Measurements from ENCODE around the gene RBM15. TPM values are rescaled to one million over a fixed set of nuclear protein-coding genes. Genes with fewer than 3 reads are reported as not detected.

RBM15 gene
- total RNA-seq, 4 donors from 2014 or later = 40.9 to 49.0 (median 45.3) TPM

DNA sequence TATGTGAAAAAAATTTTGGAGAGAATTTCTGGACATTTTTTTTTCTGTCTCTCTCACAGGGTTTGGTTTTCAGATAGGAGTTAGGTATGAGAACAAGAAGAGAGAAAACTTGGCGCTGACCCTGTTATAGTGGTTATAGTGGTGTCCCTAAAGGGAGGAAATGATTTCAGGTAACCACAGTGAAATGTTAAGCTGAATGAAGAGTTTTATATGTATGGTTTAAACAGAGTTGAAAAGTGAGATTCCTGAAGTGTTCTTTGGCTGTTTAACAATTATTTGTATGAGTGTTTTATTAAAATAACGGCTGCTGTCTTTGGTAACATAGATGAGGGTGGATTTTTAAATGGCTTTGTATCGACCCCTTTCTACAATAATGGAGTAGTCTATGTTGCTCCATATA, 6.3 kb downstream of the RBM15 start:
- H3K27me3 ChIP-seq = no peaks in the 10 kb centered on the region
- 69 to 73% methylated on average over 3 of the region's 3 CpGs for WGBS, 2 donors
- TF ChIP-seq POLR2A (IDR thresholded peaks at IDR 0.05) = no peak
- no peak for TF ChIP-seq EP300 (IDR thresholded peaks at IDR 0.05)
- TF ChIP-seq, protein P1, sequence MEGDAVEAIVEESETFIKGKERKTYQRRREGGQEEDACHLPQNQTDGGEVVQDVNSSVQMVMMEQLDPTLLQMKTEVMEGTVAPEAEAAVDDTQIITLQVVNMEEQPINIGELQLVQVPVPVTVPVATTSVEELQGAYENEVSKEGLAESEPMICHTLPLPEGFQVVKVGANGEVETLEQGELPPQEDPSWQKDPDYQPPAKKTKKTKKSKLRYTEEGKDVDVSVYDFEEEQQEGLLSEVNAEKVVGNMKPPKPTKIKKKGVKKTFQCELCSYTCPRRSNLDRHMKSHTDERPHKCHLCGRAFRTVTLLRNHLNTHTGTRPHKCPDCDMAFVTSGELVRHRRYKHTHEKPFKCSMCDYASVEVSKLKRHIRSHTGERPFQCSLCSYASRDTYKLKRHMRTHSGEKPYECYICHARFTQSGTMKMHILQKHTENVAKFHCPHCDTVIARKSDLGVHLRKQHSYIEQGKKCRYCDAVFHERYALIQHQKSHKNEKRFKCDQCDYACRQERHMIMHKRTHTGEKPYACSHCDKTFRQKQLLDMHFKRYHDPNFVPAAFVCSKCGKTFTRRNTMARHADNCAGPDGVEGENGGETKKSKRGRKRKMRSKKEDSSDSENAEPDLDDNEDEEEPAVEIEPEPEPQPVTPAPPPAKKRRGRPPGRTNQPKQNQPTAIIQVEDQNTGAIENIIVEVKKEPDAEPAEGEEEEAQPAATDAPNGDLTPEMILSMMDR (IDR thresholded peaks at IDR 0.05) = no peak
- H3K27ac ChIP-seq = no peak overlapping the region
- H3K36me3 ChIP-seq = peaks cover 0 to 33% (median 0%) of the 10 kb centered on the region in 3 donors
- no peak for DNase-seq (ENCODE audit: low spot score in 2 of 2)
- H3K4me1 ChIP-seq = peaks cover 0 to 94% (median 68%) of the 10 kb centered on the region in 4 donors
- no peak overlapping the region for H3K4me3 ChIP-seq
- H3K9me3 ChIP-seq = no peaks in the 10 kb centered on the region

DNA sequence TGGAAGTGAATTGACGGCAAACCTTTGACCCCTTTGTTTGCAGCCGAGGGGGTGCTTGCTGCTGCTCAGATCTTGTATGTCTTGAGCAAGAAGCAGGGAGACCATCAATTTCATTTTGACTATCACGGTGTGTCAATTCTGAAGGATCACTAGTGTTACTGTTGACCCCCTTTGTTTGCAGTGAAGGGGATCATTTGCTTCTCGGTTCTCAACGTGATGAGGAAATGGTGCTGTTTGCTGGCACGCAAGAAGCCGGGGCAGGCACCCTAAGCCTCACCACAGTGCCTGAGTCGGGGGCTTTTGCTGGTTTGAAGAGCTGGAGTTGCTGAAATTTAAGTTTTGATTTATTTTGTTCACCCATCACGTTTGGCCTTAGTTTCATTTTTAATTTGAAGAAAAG, 7.5 kb downstream of the RBM15 start:
- no peak overlapping the region for H3K4me3 ChIP-seq
- no peaks in the 10 kb centered on the region for H3K27me3 ChIP-seq
- DNase-seq (ENCODE audit: low spot score in 2 of 2) = no peak
- peaks cover 0 to 91% (median 58%) of the 10 kb centered on the region in 4 donors for H3K4me1 ChIP-seq
- no peaks in the 10 kb centered on the region for H3K9me3 ChIP-seq
- WGBS, 2 donors = 56 to 58% methylated on average over 9 of the region's 9 CpGs
- no peak overlapping the region for H3K27ac ChIP-seq
- TF ChIP-seq, protein P1 (IDR thresholded peaks at IDR 0.05) = no peak
- TF ChIP-seq EP300 (IDR thresholded peaks at IDR 0.05) = no peak
- no peak for TF ChIP-seq POLR2A (IDR thresholded peaks at IDR 0.05)
- peaks cover 0 to 21% (median 0%) of the 10 kb centered on the region in 3 donors for H3K36me3 ChIP-seq

DNA sequence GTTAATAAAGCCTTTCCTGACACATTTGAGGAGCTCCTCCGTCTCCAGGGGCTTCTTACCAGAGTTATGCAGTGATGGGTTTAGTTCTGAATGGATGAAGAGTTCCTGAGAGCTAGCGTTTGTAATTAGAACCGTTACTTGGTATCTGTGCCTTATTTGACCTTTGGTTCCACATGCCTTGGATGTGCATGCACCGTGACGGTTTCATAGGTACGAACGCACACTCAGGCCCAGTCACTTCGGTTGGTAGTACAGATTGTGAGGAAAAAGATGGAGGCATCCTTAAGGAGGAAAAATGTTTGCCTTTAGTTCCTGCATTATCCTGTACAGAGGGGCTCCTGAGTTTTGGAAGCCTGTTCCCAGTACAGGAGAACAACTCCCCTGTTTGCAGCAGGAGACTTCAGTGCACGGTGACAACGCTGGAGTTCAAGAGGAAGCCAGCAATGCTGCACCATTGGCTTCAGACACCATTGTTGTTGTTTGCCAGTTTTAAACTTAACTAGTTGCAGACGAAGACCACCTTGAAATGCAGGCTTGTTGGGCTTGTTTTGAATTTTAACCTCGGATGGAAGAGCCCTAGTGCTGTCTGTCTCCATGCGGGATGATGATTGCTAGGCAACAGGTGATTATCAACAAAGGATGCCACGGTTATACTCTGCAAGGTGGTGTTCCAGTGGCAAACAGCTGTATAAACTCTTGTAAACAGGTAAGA, 8.2 kb downstream of the RBM15 start:
- DNase-seq (ENCODE audit: low spot score in 2 of 2) = no peak
- TF ChIP-seq, protein P1 (IDR thresholded peaks at IDR 0.05) = no peak
- TF ChIP-seq POLR2A (IDR thresholded peaks at IDR 0.05) = no peak
- no peak for TF ChIP-seq EP300 (IDR thresholded peaks at IDR 0.05)
- no peaks in the 10 kb centered on the region for H3K27me3 ChIP-seq
- 70 to 79% methylated on average over 14 of the region's 14 CpGs for WGBS, 2 donors
- no peak overlapping the region for H3K4me3 ChIP-seq
- H3K27ac ChIP-seq = no peak overlapping the region
- peaks cover 0 to 88% (median 52%) of the 10 kb centered on the region in 4 donors for H3K4me1 ChIP-seq
- peaks cover 0 to 16% (median 0%) of the 10 kb centered on the region in 3 donors for H3K36me3 ChIP-seq
- H3K9me3 ChIP-seq = no peaks in the 10 kb centered on the region

DNA sequence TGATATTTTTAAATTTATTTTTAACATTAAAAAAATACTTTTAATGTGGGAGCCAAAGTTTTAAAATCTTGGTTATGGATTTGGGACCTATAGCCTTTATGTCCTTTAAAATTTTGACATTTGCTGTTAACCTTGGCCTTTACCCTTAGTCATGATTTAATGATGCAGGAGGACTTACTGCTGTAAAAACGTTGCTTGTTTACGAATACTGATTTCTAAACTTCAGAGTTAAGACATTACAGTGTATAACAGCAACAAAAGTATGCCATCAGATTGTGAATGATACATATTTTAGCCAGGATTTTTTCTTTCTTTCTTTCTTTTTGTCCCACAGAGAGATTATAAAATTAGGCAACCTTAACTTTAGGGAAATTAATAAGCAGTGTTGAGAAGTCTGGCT, 8.9 kb downstream of the RBM15 start:
- TF ChIP-seq EP300 (IDR thresholded peaks at IDR 0.05) = no peak
- TF ChIP-seq, protein P1 (IDR thresholded peaks at IDR 0.05) = no peak
- 27 to 28% methylated on average over 2 of the region's 2 CpGs for WGBS, 2 donors
- H3K36me3 ChIP-seq = peaks cover 0 to 18% (median 0%) of the 10 kb centered on the region in 3 donors
- no peak for DNase-seq (ENCODE audit: low spot score in 2 of 2)
- H3K4me3 ChIP-seq = no peak overlapping the region
- H3K27me3 ChIP-seq = no peaks in the 10 kb centered on the region
- no peak overlapping the region for H3K27ac ChIP-seq
- no peaks in the 10 kb centered on the region for H3K9me3 ChIP-seq
- peaks cover 0 to 81% (median 45%) of the 10 kb centered on the region in 4 donors for H3K4me1 ChIP-seq

DNA sequence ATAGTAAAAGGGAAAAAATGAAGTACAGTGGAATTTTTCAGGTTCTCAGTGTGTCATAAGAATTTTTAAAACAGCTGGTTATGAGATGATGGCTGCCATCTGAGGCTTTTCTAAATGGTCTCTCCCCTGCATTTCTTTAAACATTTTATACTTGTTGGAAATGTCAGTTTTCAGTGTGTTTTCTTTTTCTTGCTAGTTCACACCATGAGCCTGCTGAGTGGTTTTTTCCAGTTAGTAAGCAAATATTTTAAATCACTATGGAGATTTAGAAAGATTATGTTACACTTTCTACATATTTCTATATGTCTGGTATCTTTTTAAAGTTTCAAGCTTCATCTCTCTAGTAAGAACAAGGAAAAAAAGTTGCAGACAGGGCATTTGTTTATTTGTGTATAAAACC, 9.6 kb downstream of the RBM15 start:
- Histone ChIP-seq H3K9me3 (no peaks in the 10 kb centered on the region), H3K27me3 (no peaks in the 10 kb centered on the region), H3K27ac (no peak overlapping the region), H3K4me1 (peaks cover 0 to 76% (median 40%) of the 10 kb centered on the region in 4 donors), H3K36me3 (peaks cover 0 to 20% (median 0%) of the 10 kb centered on the region in 3 donors), H3K4me3 (no peak overlapping the region)
- TF ChIP-seq EP300 (IDR thresholded peaks at IDR 0.05) = no peak
- no peak for DNase-seq (ENCODE audit: low spot score in 2 of 2)
